Measurements from ENCODE around the gene LGI4.

DNA sequence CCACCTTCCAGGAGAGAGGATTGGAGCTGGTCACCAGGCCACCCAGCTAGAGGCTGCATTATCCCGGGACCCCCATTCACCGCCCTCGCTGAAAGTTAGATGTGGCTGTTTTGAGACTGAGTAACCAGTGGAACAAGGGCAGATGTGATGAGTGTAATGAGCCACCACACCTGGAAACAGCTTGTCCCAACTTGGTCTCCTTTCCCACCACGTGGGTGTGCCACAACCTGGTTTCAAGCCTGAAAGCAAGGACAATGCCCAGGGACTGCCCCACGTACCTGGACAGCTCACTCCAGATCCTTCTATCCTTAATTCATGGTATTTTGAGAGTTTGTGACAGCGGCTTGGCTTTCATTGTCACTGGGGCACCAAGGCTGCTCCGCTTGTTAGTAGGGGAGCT, 7.0 kb downstream of the LGI4 start:
- TF ChIP-seq EZH2 (optimal IDR thresholded peaks at IDR 0.05; ENCODE audit: low read depth, low read length): no peak
- TF ChIP-seq, protein P1, sequence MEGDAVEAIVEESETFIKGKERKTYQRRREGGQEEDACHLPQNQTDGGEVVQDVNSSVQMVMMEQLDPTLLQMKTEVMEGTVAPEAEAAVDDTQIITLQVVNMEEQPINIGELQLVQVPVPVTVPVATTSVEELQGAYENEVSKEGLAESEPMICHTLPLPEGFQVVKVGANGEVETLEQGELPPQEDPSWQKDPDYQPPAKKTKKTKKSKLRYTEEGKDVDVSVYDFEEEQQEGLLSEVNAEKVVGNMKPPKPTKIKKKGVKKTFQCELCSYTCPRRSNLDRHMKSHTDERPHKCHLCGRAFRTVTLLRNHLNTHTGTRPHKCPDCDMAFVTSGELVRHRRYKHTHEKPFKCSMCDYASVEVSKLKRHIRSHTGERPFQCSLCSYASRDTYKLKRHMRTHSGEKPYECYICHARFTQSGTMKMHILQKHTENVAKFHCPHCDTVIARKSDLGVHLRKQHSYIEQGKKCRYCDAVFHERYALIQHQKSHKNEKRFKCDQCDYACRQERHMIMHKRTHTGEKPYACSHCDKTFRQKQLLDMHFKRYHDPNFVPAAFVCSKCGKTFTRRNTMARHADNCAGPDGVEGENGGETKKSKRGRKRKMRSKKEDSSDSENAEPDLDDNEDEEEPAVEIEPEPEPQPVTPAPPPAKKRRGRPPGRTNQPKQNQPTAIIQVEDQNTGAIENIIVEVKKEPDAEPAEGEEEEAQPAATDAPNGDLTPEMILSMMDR (IDR thresholded peaks at IDR 0.05; ENCODE audit: low read length): no peak
